DMS114 treated with DMSO at 0.1 percent for 48 hours (cell line): ENCODE results near the gene SEC24A.
A peak's percentile ranks its signal among the peaks of the same experiment; 100 is the strongest.
"Not testable (repeated sequence)": the region's sequence is repeated elsewhere in the genome, so short reads cannot be mapped to it uniquely, and the experiment has no call there.

ENCODE experiments used
- DNase-seq: peaks from one replicate; lab custom pipeline; 2025; ENCODE audit not compliant: unreplicated experiment; lab: John Stamatoyannopoulos, UW

The SEC24A gene

DNA sequence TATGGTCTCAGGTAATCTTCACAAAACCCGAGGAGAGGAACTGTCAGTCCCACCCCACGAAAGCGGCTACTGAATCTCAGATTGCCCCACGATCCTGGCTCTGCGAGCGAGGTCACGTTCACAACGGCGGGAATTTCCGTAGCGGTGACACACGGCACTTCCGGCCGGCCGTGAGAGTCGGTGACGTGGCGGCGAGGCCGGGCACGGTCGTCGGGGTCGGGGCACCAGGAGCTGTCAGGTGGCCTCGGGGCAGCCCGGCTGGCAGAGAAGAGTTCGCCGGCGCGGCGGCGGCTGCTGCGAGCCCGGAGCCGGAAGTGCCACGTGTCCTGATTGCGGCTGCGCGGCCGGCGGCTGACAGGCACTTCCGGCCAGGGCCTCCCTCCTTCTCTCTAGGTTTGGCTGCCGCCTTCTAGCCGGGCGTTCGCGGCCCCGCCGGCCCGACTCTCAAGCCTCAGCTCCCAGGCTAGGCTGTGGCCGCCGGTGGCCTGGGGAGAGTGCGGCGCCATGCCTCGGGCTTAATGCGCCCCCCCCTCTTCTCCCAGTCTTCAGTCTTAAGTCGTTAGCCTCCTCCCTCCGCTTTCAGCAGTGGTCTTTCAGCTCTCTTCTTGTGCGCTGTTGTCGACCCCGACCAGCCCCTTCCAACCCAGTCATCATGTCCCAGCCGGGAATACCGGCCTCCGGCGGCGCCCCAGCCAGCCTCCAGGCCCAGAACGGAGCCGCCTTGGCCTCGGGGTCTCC lies at the start of gene SEC24A:
TSS of gene SEC24A (plus strand) at position 361 of the 738 bp plus-strand sequence. CDS start at position 653, 292 bp downstream.
- peak; percentile 74 for DNase-seq

DNA sequence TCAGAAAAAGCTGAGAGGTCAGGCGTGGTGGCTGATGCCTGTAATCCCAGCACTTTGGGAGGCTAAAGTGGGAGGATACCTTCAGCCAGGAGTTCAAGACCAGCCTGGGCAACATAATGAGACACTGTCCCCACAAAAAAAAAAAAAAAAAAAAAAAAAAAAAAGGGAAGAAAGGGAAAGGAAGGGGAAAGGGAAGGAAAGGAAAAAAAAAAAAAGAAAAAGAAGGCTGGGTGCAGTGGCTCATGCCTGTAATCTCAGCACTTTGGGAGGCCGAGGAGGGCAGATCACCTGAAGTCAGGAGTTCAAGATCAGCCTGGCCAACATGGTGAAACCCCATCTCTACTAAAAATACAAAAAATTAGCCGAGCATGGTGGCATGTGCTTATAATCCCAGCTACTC lies 48.8 kb upstream of the SEC24A start:
- not testable (repeated sequence) for DNase-seq

DNA sequence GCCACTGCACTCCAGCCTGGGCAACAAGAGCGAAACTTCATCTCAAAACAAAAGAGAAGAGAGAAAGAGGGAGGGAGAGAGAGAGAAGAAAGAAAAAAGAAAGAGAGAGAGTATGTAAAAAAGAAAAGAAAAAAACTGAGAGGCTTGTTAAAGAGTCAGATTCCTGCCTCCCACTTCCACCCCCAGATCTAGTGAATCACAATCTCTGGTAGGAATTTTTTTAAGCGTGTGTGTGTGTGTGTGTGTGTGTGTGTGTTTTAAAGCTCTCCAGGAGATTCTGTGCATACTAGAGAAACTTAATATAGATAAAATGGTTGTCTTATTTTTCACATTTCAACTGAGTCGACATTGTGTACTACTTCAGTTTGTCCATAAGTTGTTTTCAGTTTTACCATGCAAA lies 48.0 kb upstream of the SEC24A start:
- DNase-seq = no peak

DNA sequence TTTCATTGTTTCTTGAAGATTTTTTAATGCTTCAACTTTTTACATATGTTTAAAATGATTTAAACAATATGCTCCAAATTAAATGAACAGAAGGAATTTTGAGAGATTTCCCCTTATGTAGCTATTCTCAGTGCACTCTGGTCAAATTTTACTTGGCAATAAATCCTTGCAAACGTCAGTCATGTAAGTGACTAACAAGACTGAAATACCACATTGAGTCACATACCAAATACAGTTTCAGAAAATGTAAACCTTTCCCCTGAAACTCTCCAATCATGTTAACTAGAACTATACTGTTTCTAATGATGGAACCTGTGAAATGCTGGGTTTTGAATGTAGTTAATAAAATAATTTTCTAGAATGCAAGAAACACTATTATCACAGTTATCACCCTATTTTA lies 45.5 kb upstream of the SEC24A start:
- DNase-seq = no peak

DNA sequence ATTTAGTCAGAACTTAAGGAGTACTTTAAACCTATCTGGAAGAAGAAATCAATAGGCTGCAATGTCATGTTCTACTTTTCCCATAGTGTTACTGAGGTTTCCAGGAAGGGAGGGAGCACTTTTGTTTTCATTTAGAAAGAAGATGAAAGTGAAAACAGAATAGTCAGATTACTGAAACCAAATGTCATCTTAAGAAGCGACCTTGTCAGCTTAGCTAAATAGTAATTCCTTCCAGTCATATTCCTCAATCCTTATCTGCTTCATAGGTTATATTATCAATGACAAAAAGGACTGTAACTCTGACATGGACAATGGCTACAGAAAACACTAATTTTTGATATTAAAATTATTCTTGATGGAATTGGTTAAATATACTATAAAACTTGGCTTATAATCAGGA lies 43.7 kb upstream of the SEC24A start:
- DNase-seq = no peak

DNA sequence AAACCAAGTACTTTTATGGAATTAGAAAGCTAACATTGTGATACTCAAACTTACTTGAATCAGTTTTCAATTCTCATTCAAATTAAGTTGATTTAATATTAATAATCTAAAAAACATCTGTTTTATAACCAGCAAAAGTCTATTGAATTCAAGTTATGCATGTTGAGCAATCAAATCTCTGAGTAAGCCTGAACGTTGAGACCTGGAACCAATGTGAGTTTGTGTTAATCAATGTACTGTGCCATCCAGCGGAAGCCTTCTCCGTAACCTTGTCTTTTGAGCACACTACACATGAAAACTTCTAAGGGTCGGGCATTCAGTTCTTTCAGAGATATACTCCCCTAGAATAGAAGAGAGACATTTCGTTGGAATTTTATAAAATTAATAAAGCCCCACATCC lies 41.9 kb upstream of the SEC24A start:
- no peak for DNase-seq

DNA sequence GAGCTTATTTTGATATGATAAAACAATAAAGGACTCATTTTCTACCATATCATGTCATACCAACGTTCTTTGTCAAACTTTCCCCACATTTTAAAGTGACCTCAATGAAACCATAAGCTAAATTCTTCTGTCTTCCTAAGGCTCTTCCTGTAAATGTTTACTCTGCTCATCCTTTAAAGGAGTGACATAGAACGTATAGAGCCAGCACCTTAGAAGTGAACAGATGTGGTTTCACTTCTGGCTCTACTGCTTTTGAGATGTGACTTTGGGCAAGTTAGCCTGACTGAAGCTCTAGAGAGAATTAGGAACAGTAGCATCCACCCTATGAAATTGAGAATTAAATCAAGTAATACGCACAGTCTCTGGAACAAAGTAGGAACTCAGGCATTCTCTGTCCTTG lies 40.0 kb upstream of the SEC24A start:
- DNase-seq = no peak

DNA sequence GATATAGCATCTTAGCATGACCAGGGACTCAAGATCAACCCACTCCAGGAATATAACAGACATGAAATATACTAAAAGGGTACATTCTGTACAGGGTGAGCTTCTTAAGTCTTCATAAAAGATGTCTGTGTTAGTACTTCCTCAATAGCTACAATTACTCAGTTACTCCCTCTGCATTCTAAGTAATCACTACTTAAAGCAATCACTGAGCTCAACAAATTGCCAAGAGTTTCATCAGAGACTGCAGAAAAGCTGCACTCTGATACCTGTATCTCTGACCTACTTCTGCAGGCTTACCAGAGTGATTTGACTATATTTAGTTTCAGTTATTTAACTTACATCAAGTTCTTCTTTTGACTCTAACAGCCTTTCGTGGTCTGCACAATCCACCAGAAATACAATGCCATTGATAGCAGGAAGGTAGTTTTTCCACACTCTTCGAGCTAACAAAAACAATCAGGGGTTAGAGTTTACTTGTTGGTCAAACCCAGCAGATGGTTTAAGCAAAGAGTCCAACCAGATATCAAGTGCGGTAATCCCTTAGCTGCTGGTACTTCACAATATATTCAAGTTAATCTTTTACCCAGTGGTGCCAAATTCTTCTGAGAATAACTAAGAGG lies 39.2 kb upstream of the SEC24A start:
- DNase-seq = no peak

DNA sequence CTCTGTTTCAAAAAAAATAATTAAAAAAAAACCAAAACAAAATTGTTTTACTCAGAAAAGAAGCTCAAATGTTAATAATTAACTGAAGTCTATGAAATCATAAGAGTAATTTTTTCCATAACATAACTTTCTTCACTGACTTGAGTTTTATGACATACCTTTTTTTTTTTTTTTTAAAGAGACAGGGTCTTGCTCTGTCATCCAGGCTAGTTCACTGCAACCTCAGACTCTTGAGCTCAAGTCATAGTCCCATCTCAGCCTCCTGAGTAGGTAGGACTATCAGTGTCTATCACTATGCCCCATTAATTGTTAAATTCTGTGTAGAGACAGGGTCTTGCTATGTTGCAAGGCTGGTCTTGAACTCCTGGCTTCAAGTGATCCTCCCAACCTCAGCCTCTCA lies 37.9 kb upstream of the SEC24A start:
- no peak for DNase-seq

DNA sequence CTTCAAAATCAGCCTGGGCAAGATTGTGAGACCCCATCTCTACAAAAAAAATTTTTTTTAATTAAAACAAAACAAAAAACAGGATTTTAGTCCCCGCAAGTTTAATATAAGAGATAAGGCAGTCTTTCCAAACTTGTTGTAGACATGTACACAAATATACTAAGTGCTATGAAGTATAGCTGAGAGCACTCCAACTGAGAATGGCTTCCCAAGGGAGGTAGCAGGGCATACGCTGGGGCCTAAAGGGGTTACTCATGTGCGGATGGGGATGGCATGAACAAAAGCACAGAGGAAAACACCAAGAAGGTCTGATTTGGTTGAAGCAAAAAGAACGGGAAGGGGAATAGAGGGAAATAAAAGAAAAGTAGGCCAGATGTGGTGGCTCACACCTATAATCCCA lies 37.1 kb upstream of the SEC24A start:
- DNase-seq = no peak

DNA sequence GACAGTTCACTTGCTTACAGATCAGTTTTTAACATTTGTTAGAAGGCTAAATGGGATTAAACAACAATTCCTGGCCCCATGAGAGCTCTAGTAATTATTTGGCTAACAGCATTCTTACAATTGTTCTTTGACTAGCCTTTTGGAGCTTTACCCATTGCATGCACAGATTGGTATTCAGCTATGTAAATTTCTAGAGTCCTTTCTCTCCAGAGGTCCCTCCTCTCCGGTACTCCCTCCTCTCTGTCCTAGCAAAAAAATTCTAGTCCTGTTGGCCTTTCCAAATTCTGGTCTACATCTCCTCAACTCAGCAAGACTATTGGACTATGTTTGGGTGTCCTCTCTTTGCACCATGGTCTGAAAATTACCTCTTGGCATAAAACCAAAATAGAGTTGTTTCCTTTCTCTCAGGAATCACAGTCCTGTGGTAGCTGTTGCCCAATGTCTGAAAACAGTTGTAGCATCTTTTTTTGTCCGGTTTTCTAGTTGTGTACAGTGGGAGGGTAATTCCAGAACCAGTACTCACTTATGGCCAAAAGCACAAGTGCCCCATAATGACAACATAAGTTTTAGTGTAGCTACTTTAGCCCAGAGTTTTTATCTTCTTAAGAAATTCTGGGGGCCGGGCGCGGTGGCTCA lies 34.0 kb upstream of the SEC24A start:
- DNase-seq = no peak

DNA sequence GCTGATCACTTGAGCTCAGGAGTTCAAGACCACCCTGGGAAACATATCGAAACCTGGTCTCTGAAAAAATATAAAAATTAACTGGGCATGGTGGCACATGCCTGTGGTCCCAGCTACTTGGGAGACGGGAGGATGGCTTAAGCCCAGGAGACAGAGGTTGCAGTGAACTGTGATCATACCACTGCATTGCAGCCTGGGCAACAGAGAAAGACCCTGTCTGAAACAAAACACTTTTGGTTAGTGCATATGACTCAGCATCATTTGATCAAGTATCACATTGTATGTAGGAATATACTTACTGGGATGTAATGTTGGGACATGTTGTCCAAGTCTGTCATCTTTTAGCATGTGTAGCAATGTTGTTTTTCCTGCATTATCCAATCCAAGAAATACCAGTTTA lies 28.0 kb upstream of the SEC24A start:
- no peak for DNase-seq

DNA sequence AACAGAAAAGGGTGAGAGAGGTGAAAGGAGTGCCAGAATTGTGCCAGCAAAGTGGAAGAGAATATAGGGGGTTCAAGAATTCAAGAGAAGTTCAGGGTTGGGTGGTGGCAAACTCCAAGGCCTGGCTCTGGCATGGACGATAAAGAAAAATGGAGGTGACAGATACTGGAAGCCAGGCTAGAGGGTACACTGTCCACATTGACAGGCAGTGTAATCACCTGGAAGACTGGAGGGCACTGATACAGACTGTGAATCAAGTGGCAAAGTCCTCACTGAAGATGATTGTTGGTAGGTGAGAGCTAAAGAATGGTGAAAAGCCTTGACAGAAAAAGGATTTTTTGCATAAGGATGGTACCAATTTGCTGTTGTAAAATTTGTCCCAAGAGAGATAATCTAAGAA lies 23.0 kb upstream of the SEC24A start:
- no peak for DNase-seq

DNA sequence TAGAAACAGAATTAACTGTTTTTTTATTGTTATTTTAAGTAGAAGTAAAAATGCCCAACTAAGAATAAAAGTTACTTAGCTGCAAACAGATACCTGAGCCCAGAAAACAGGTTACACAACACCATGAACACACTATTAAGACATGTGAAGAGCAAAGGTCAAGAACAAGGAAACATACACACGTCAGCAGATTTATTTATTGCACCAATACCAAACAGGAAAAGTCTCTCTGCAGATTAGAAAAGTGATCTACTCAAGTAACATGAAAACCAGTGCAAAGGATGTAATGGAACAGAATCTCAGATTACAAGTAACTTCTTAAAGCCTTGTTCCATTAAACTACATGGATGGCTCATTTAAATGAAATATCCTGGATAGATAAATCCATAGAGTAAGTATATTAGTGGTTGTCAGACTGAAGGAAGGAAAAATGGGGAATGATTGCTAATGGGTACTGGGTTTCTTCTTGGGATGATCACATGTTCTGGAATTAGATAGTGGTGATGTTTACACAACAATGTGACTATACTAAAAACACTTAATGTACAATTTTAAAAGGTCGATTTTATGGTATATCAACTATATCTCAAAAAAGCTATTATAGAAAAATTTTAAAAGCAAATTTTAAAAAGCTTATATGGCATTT lies 22.1 kb upstream of the SEC24A start:
- DNase-seq = peak; percentile 17

DNA sequence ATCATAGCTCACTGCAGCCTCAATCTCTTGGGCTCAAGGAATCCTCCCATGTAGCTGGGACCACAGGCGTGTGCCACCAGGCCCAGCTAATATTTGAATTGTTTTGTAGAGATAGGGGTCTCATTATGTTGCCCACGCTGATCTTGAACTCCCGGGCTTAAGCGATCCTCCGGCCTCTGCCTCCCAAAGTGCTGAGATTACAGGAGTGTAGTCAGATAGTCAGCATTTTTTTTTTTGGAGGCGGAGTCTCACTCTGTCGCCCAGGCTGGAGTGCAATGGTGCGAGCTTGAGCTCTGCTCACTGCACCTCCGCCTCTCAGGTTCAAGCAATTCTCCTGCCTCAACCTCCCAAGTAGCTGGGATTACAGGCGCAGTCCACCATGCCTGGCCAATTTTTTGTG lies 14.4 kb upstream of the SEC24A start:
- no peak for DNase-seq

DNA sequence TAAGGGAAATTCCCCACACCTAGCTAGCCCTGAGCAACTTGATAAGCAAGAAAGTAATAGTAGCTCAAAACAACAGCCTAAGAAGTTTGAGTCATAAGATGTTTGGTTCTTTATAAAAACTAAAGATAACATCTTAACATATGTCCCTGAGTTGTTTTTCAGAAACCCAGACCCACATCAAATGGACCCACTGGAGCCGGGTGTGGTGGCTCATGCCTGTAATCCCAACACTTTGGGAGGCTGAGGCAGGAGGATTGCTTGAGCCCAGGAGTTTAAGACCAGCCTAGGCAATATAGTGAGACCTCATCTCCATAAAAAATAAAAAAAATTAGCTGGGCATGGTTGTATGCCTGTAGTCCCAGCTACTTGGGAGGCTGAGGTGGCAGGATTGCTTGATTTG lies 13.2 kb upstream of the SEC24A start:
- DNase-seq = not testable (repeated sequence)

DNA sequence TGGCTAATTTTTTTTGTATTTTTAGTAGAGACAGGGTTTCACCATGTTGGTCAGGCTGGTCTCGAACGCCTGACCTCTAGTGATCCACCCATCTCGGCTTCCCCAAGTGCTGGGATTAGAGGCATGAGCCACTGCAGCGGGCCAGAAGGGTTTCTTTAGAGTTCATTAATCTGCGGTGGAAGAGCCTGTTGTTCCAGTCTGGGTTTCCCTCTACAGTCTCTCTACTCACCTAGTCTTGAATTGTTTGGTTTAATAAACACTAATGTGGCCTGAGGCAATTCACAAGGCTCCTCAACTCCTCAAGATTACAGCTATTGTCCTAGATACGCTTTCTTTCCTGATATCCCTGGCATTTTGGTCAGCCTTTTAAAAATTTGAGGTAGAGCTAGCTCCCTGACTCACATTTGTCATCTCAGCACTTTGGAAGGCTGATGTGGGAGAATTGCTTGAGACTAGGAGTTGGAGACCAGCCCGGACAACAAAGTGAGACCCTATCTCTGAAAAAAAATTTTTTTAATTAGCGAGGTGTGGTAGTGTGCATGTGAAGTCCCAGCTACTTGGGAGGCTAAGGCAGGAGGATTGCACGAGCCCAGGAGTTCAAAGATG lies 11.4 kb upstream of the SEC24A start:
- DNase-seq = no peak

DNA sequence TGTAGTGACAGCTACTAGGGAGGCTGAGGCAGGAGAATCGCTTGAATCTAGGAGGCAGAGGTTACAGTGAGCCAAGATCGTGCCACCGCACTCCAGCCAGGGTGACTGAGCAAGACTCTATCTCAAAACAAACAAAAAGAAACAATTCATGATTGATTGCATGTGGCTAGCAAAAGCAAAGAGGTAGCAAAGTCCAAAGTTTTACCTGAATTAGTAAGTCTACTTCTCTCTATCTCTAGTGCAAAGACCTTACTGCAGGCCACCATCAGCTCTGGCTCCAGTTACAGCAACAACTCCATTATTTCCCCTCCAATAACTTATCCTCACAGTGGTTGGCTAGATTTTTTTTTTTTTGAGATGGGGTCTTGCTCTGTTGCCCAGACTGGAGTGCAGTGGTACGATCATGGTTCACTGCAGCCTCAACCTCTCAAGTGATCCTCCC lies 9.8 kb upstream of the SEC24A start:
- DNase-seq = no peak

DNA sequence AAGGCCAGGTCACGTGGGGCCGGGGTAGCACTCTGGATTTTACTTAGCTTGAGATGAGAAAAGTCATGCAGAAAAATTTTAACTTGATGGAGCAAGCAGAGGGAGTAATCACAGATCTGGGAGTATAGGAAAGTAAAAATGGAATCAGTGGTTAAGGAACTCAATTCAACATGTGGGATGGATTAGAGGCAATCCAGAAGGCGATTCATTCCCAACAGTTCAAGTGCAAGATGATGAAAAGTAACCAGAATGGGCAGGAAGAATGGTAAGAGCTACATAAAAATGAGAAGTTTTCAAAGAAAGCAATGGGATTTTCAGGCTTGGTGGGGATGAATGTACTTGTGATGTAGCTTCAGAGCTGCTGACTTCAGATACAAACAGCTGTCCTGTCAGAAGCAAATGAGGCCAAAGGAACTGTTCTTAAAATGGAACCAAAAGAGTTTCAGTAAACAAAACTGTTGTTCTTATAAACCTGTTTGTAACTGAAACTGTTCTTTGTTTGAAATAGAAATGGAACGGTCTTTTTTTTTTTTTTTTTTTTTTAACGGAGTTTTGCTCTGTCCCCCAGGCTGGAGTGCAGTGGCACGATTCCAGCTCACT lies 5.6 kb upstream of the SEC24A start:
- no peak for DNase-seq

DNA sequence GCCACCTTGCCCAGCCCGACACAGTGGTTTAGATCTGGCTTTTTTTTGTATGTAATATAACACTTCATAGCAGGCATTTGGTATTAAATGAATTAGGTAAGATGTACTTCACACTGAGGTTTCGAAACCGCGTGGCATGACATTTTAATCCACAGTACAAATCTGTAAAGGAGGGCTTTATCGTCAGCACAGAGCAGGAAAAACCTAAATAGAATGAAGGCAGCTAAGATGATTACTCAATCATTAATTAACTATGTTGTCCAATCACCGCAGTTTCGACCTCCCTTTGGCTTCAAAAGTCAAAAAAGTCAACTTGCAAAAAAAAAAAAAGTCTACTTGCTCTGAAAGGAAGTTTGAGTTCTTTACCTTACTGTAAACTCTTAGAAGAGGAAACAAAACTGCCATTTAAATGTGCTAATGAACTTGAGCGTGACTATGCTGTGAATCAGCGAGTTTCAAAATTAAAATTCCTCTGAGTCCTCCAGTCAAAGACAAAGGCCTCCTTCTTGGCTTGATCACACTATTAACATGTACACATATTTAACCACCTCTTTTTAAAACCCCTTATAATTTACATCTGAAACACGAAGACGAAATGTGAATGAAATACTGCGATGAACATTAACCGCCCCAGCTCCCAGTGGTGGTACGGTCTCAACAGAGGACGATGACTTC lies 698 bp upstream of the SEC24A start:
- no peak for DNase-seq
